A673 (cell line): ENCODE results near the gene AGT. TPM values are rescaled to one million over a fixed set of nuclear protein-coding genes. Genes with fewer than 3 reads are reported as not detected.

Experiments
- BruUV-seq: library from RNA; stranded (reverse); fragments of 400-500 nt; replicated peaks from 2 replicates; lab custom pipeline; 2021; lab: Mats Ljungman, UMichigan
- CTCF ChIA-PET: fragments of 300-600 bp; sonication (Branson Sonifier 250); formaldehyde crosslinking; loops from one replicate; lab custom pipeline; 2022; ENCODE audit warnings: antibody characterized with exemption; lab: Charles Lee
- POLR2A ChIA-PET: fragments of 300-600 bp; sonication (Branson Sonifier 250); formaldehyde crosslinking; loops from one replicate; lab custom pipeline; 2022; ENCODE audit warnings: antibody characterized with exemption; ENCODE audit not compliant: low non-redundant PET; lab: Charles Lee
- DNase-seq: peaks from one replicate; pipeline ENCODE4 v3.0.0-alpha.2; 2015; ENCODE audit warnings: low spot score
- H3K27ac ChIP-seq: fragments of 200-600 bp; sonication (generic); 2 replicates; pipeline ENCODE4 v1.5.1; 2016; ENCODE audit warnings: mixed run types, low read depth, mild to moderate bottlenecking, mixed read lengths, antibody characterized with exemption, low read length; ENCODE audit not compliant: poor library complexity, severe bottlenecking
- H3K27me3 ChIP-seq: fragments of 200-600 bp; sonication (generic); replicated peaks from 2 replicates; pipeline ENCODE4 v1.6.1; 2017; ENCODE audit warnings: mixed run types, low read depth, mild to moderate bottlenecking, mixed read lengths, antibody characterized with exemption, low read length; ENCODE audit not compliant: insufficient read depth, poor library complexity
- H3K36me3 ChIP-seq: fragments of 200-600 bp; sonication (generic); 2 replicates; pipeline ENCODE4 v1.6.1; 2016; ENCODE audit warnings: mixed run types, mild to moderate bottlenecking, mixed read lengths, antibody characterized with exemption, low read length; ENCODE audit not compliant: insufficient read depth, poor library complexity, severe bottlenecking
- H3K4me1 ChIP-seq: fragments of 200-600 bp; sonication (generic); 2 replicates; pipeline ENCODE4 v1.6.1; 2017; ENCODE audit warnings: mixed run types, mild to moderate bottlenecking, mixed read lengths, antibody characterized with exemption, low read length; ENCODE audit not compliant: insufficient read depth, poor library complexity, severe bottlenecking
- H3K4me3 ChIP-seq: fragments of 200-600 bp; sonication (generic); 2 replicates; pipeline ENCODE4 v1.5.1; 2016; ENCODE audit warnings: low read depth, mixed run types, mild to moderate bottlenecking, mixed read lengths, low read length; ENCODE audit not compliant: poor library complexity, severe bottlenecking
- H3K9me3 ChIP-seq: fragments of 200-600 bp; sonication (generic); 2 replicates; pipeline ENCODE4 v1.6.1; 2016; ENCODE audit warnings: mixed run types, low read depth, mild to moderate bottlenecking, mixed read lengths, antibody characterized with exemption, low read length; ENCODE audit not compliant: poor library complexity, severe bottlenecking
- CTCF ChIP-seq: fragments of 300-800, 200-600 bp; sonication (generic); conservative IDR thresholded peaks from 2 replicates; pipeline ENCODE4 v1.5.1; 2017; ENCODE audit warnings: low read depth, mild to moderate bottlenecking, antibody characterized with exemption, low read length, moderate library complexity, mixed read lengths
- EZH2 ChIP-seq: fragments of 200-600 bp; sonication (generic); IDR thresholded peaks from 2 replicates; pipeline ENCODE4 v1.6.1; 2017; ENCODE audit warnings: borderline replicate concordance, low read depth, mild to moderate bottlenecking, mixed read lengths, antibody characterized with exemption, low read length; ENCODE audit not compliant: poor library complexity, severe bottlenecking
- intact Hi-C: fragments of 100-400 bp; cut with micrococcal nuclease; formaldehyde crosslinking; loops from one replicate; pipeline ENCODE4 v1.10.0; 2022; ENCODE audit not compliant: unreplicated experiment
- total RNA-seq: library from RNA; stranded (reverse); gene quantifications from 2 replicates; pipeline ENCODE4 v1.2.3, GENCODE V29; 2021

Gene AGT
- total RNA-seq, 1 experiment from 2014 or later = not detected

DNA sequence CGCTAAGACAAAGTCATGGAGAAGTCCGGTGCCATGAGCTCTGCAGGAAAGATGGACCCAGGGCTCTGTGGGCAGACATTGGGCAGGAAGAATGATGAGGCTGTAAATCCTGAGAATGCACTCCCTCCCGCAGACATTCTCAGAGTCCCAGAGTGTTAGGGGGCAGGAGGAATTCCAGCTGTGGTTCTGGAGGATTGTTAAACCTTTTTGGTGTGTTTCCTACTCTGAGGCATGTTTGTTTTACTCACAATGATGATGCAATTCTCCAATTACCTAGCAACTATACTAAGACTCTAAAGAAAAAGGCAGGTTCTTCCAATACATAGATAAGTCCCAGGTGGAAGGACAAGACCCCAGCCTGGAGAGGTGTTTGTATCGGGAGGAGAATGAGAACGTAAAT, 30.5 kb upstream of the AGT start:
- H3K9me3 ChIP-seq = no peaks in the 10 kb centered on the region
- intact Hi-C loops = no loop called here
- POLR2A ChIA-PET = no interaction called here
- H3K27ac ChIP-seq = no peak overlapping the region
- DNase-seq = no peak
- CTCF ChIA-PET = no interaction called here
- no peaks in the 10 kb centered on the region for H3K36me3 ChIP-seq
- TF ChIP-seq EZH2 (no peak), CTCF (no peak)
- BruUV-seq = no TSS peak
- peaks cover 3% of the 10 kb centered on the region for H3K4me1 ChIP-seq
- H3K27me3 ChIP-seq = no peaks in the 10 kb centered on the region
- H3K4me3 ChIP-seq = no peak overlapping the region

GRCh38 chr1:230743899-230744298, 30.0 kb upstream of the AGT start:
- intact Hi-C loops = no loop called here
- Histone ChIP-seq H3K4me3 (no peak overlapping the region), H3K27ac (no peak overlapping the region), H3K9me3 (no peaks in the 10 kb centered on the region), H3K27me3 (no peaks in the 10 kb centered on the region), H3K4me1 (no peaks in the 10 kb centered on the region), H3K36me3 (no peaks in the 10 kb centered on the region)
- CTCF ChIA-PET = no interaction called here
- POLR2A ChIA-PET = no interaction called here
- TF ChIP-seq EZH2 (no peak), CTCF (no peak)
- BruUV-seq = no TSS peak
- no peak for DNase-seq

DNA sequence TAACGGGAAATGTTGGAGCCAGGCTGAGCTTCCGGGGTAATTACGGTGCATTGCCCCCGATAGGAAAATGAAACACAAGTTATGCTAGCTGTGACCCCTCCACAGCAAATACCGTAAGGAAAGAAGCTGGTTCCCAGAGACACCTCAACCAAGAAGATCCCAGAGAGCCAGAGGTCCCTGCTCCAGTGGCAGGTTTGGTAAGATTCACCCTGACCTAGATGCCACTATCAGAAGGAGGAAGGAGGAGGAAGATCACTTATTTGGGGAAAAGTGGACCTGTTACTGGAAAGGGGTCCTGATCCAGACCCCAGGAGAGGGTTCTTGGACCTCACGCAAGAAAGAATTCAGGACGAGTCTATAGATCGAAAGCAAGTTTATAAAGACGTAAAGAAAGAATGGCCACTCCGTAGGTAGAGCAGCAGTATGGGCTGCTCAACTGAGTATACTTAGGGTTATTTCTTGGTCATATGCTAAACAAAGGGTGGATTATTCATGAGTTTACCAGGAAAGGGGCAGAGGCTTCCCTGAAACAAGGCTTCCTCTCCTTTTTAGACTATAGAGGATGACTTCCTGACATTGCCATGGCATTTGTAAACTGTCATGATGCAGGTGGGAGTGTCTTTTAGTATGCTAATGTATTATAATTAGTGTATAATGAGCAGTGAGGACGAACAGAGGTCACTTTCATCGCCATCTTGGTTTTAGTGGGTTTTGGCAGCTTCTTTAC, 25.8 kb upstream of the AGT start:
- intact Hi-C loops = no loop called here
- no peak overlapping the region for H3K27ac ChIP-seq
- no TSS peak for BruUV-seq

More for the DNA sequence above, 25.8 kb upstream of the AGT start:
- ChIA-PET POLR2A (no interaction called here), CTCF (no interaction called here)
- TF ChIP-seq EZH2 (no peak), CTCF (no peak)
- Histone ChIP-seq H3K36me3 (no peaks in the 10 kb centered on the region), H3K9me3 (no peaks in the 10 kb centered on the region), H3K4me3 (no peak overlapping the region), H3K4me1 (no peaks in the 10 kb centered on the region), H3K27me3 (no peaks in the 10 kb centered on the region)
- no peak for DNase-seq
